DMS 273 treated with DMSO at 0.1 percent for 48 hours (cell line): ENCODE data around the gene DNAI2.
"Not testable (repeated sequence)": the region's sequence is repeated elsewhere in the genome, so short reads cannot be mapped to it uniquely, and the experiment has no call there.

Experiments
- DNase-seq: peaks from one replicate; lab custom pipeline; 2025; lab: John Stamatoyannopoulos, UW

Gene DNAI2

GRCh38 chr17:74245145-74245831, 28.7 kb upstream of the DNAI2 start:
- DNase-seq: no peak

- no peak for DNase-seq
These were observed 28.2 kb upstream of the DNAI2 start for GRCh38 chr17:74245871-74246270.

- no peak for DNase-seq
These were observed 24.3 kb upstream of the DNAI2 start for GRCh38 chr17:74249590-74250270.

GRCh38 chr17:74250324-74250995, 23.6 kb upstream of the DNAI2 start:
- no peak for DNase-seq

GRCh38 chr17:74251051-74251450, 23.0 kb upstream of the DNAI2 start:
- no peak for DNase-seq

- no peak for DNase-seq
These were observed 22.5 kb upstream of the DNAI2 start for GRCh38 chr17:74251569-74251968.

- DNase-seq: no peak
These were observed 21.8 kb upstream of the DNAI2 start for GRCh38 chr17:74252211-74252610.

GRCh38 chr17:74253036-74253435, 21.0 kb upstream of the DNAI2 start:
- DNase-seq: no peak

- DNase-seq: no peak
These were observed 16.7 kb upstream of the DNAI2 start for GRCh38 chr17:74257311-74257710.

GRCh38 chr17:74259667-74260524, 14.1 kb upstream of the DNAI2 start:
- DNase-seq: peak; percentile 60

- DNase-seq: no peak
These were observed 13.5 kb upstream of the DNAI2 start for GRCh38 chr17:74260525-74260850.

GRCh38 chr17:74262601-74263000, 11.4 kb upstream of the DNAI2 start:
- no peak for DNase-seq

- not testable (repeated sequence) for DNase-seq
These were observed 7.0 kb upstream of the DNAI2 start for GRCh38 chr17:74267054-74267453.

- no peak for DNase-seq
These were observed 6.5 kb upstream of the DNAI2 start for GRCh38 chr17:74267579-74267978.

GRCh38 chr17:74267987-74268499, 6.0 kb upstream of the DNAI2 start:
- no peak for DNase-seq

GRCh38 chr17:74268558-74268957, 5.5 kb upstream of the DNAI2 start:
- DNase-seq: no peak

- no peak for DNase-seq
These were observed 3.7 kb upstream of the DNAI2 start for GRCh38 chr17:74270333-74270732.

- DNase-seq: no peak
These were observed 2.8 kb upstream of the DNAI2 start for GRCh38 chr17:74271281-74271680.

GRCh38 chr17:74271901-74272561, 2.0 kb upstream of the DNAI2 start:
- no peak for DNase-seq

- no peak for DNase-seq
These were observed 1.3 kb upstream of the DNAI2 start for GRCh38 chr17:74272731-74273201.

GRCh38 chr17:74274709-74275340, 791 bp downstream of the DNAI2 start:
- no peak for DNase-seq
